GM18505 (cell line): ENCODE measurements around the gene NTPCR.
"Not testable (repeated sequence)": the region's sequence is repeated elsewhere in the genome, so short reads cannot be mapped to it uniquely, and the experiment has no call there.

Experiments used
- ATAC-seq: cut with Tn5 transposase; IDR thresholded peaks from one replicate; pipeline ENCODE4 v1.9.1; 2021; ENCODE audit not compliant: unreplicated experiment
- POLR2A ChIP-seq: IDR thresholded peaks from 4 replicates; pipeline ENCODE4 v1.6.1; 2011; ENCODE audit warnings: borderline replicate concordance; ENCODE audit not compliant: insufficient read depth, insufficient read length; ENCODE audit errors: extremely low read depth

The NTPCR gene

GRCh38 chr1:232950197-232951176 lies at the start of gene NTPCR:
Gene NTPCR, plus strand, starts transcription at chr1:232950611. Its CDS starts 100 bp downstream, at chr1:232950711.
- peak; percentile 86 for ATAC-seq

GRCh38 chr1:232900818-232901217 lies 49.6 kb upstream of the NTPCR start:
- TF ChIP-seq POLR2A: no peak
- no peak for ATAC-seq

More at GRCh38 chr1:232950197-232951176, at the start of gene NTPCR:
- TF ChIP-seq POLR2A: peak; percentile 89

- no peak for TF ChIP-seq POLR2A
- no peak for ATAC-seq
Observed at GRCh38 chr1:232901255-232901654, 49.2 kb upstream of the NTPCR start.

- no peak for ATAC-seq
- TF ChIP-seq POLR2A: no peak
Observed at GRCh38 chr1:232902774-232903350, 47.5 kb upstream of the NTPCR start.

- no peak for TF ChIP-seq POLR2A
- no peak for ATAC-seq
Observed at GRCh38 chr1:232904131-232904530, 46.3 kb upstream of the NTPCR start.

- no peak for TF ChIP-seq POLR2A
- ATAC-seq: no peak
Observed at GRCh38 chr1:232904566-232904965, 45.8 kb upstream of the NTPCR start.

- no peak for ATAC-seq
- TF ChIP-seq POLR2A: no peak
Observed at GRCh38 chr1:232905331-232906034, 44.9 kb upstream of the NTPCR start.

GRCh38 chr1:232906441-232906840 lies 44.0 kb upstream of the NTPCR start:
- TF ChIP-seq POLR2A: no peak
- no peak for ATAC-seq

GRCh38 chr1:232908831-232909230 lies 41.6 kb upstream of the NTPCR start:
- ATAC-seq: no peak
- TF ChIP-seq POLR2A: no peak

- TF ChIP-seq POLR2A: no peak
- no peak for ATAC-seq
Observed at GRCh38 chr1:232909752-232910151, 40.7 kb upstream of the NTPCR start.

- no peak for TF ChIP-seq POLR2A
- ATAC-seq: no peak
Observed at GRCh38 chr1:232911027-232911599, 39.3 kb upstream of the NTPCR start.

- no peak for TF ChIP-seq POLR2A
- ATAC-seq: no peak
Observed at GRCh38 chr1:232912845-232913580, 37.4 kb upstream of the NTPCR start.

- not testable (repeated sequence) for ATAC-seq
Observed at GRCh38 chr1:232914271-232914670, 36.1 kb upstream of the NTPCR start.

- TF ChIP-seq POLR2A: no peak
- no peak for ATAC-seq
Observed at GRCh38 chr1:232915212-232915611, 35.2 kb upstream of the NTPCR start.
